SJSA1 (cell line): ENCODE data around the gene CELA3B. TPM values are rescaled to one million over a fixed set of nuclear protein-coding genes. Genes with fewer than 3 reads are reported as not detected.
A peak's percentile ranks its signal among the peaks of the same experiment; 100 is the strongest.
"Not testable (repeated sequence)": the region's sequence is repeated elsewhere in the genome, so short reads cannot be mapped to it uniquely, and the experiment has no call there.

Experiments
- DNase-seq, 2 experiments: peaks; one replicate each; pipeline ENCODE4 v3.0.0-alpha.2; 2015 to 2020; ENCODE audit warnings: low spot score in 2 of 2, low read depth in 1 of 2
- H3K27ac ChIP-seq: fragments of 250-450 bp; sonication (Bioruptor Pico); 2 replicates; pipeline ENCODE4 v1.5.1; 2020; ENCODE audit warnings: mild to moderate bottlenecking, moderate library complexity
- H3K27me3 ChIP-seq: fragments of 250-450 bp; sonication (Bioruptor Pico); replicated peaks from 2 replicates; pipeline ENCODE4 v1.5.1; 2020; ENCODE audit warnings: mild to moderate bottlenecking, moderate library complexity
- H3K36me3 ChIP-seq: fragments of 250-450 bp; sonication (Bioruptor Pico); 2 replicates; pipeline ENCODE4 v1.5.1; 2020; ENCODE audit warnings: mild to moderate bottlenecking
- H3K4me1 ChIP-seq: fragments of 250-450 bp; sonication (Bioruptor Pico); replicated peaks from 2 replicates; pipeline ENCODE4 v1.6.1; 2021; ENCODE audit warnings: mild to moderate bottlenecking
- H3K4me3 ChIP-seq: fragments of 250-450 bp; sonication (Bioruptor Pico); 2 replicates; pipeline ENCODE4 v1.5.1; 2020; ENCODE audit warnings: mild to moderate bottlenecking
- H3K9me3 ChIP-seq: fragments of 250-450 bp; sonication (Bioruptor Pico); replicated peaks from 2 replicates; pipeline ENCODE4 v1.5.1; 2020; ENCODE audit warnings: mild to moderate bottlenecking
- total RNA-seq: library from RNA; depleted of rRNA; stranded (reverse); fragments of >200 nt; shearing (Covaris generic); gene quantifications from 2 replicates; pipeline ENCODE4 v1.2.3, GENCODE V29; 2014; rRNA removed

CELA3B gene
- total RNA-seq, 1 experiment from 2014 or later, result not detected

DNA sequence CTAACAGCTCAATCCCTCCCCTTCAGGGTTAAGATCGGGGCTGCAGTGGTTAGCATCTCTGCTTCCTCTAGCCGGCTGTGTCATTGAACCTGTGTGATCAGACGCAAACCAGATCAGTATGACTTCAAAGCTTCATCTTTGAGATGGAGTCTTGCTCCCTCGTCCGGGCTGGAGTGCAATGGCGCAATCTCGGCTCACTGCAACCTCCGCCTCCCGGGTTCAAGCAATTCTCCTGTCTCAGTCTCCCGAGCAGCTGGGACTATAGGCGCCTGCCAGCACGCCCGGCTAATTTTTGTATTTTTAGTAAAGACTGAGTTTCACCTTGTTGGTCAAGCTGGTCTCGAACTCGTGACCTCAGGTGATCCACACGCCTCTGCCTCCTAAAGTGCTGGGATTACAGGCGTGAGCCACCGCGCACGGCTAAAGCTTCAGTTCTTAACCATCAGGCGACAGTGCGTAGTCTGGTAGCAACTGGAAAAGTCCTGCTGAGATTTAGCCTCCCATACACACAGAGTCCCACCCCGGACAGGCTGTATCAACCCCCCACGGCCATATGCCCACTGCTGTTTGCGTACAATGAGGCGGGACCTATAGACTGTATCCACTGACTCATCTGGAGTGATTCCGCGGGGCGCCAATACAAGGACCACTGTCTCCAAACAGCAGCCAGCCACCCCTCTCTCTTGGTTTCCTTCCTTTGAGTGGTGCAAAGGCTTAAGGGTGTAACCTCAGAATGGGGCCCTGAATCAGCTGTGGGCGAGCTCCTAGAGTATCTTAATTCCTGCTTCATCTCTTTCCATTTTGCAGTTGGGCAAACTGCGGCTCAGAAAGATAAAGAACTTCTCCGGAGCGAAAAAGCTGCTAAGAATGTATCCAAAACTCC is 47.9 kb downstream of the CELA3B start:
- no peaks in the 10 kb centered on the region for H3K9me3 ChIP-seq
- H3K4me1 ChIP-seq, result peaks cover 22% of the 10 kb centered on the region
- peak overlapping the region; percentile 100 for H3K27ac ChIP-seq
- H3K4me3 ChIP-seq, result peak overlapping the region; percentile 91
- peak; percentile 79 to 88 for DNase-seq
- H3K27me3 ChIP-seq, result no peaks in the 10 kb centered on the region
- peaks cover 7% of the 10 kb centered on the region for H3K36me3 ChIP-seq

GRCh38 chr1:22025368-22026155 is 48.7 kb downstream of the CELA3B start:
- H3K9me3 ChIP-seq, result no peaks in the 10 kb centered on the region
- peaks cover 20% of the 10 kb centered on the region for H3K4me1 ChIP-seq
- DNase-seq, result peak; percentile 93 to 95

DNA sequence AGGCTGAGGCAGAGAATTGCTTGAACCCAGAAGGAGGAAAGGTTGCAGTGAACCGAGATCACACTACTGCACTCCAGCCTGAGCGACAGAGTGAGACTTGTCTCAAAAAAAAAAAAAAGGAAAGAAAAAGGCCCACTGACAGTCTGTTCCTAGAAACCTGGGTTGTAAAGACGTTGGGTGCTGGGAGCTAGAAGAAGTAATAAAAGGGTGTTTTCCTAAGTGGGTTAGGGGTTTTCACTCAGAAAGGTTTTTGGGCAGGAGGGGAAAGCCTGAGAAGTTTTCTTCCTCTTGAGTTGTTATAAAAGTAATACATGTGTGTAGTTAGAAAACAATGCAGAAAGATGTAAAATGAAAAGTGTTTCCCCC is 50.1 kb downstream of the CELA3B start:
- DNase-seq, result no peak
- Histone ChIP-seq H3K27me3 (no peaks in the 10 kb centered on the region), H3K27ac (no peak overlapping the region), H3K9me3 (no peaks in the 10 kb centered on the region), H3K4me1 (peaks cover 20% of the 10 kb centered on the region), H3K4me3 (no peak overlapping the region), H3K36me3 (peaks cover 7% of the 10 kb centered on the region)

More at GRCh38 chr1:22025368-22026155, 48.7 kb downstream of the CELA3B start:
- Histone ChIP-seq H3K36me3 (peaks cover 7% of the 10 kb centered on the region), H3K27me3 (no peaks in the 10 kb centered on the region), H3K27ac (peak overlapping the region; percentile 100), H3K4me3 (peak overlapping the region; percentile 91)

GRCh38 chr1:22030057-22030456 is 53.2 kb downstream of the CELA3B start:
- H3K4me1 ChIP-seq, result peaks cover 7% of the 10 kb centered on the region
- no peak overlapping the region for H3K4me3 ChIP-seq
- H3K27ac ChIP-seq, result no peak overlapping the region
- H3K27me3 ChIP-seq, result no peaks in the 10 kb centered on the region
- H3K36me3 ChIP-seq, result peaks cover 7% of the 10 kb centered on the region
- H3K9me3 ChIP-seq, result no peaks in the 10 kb centered on the region
- no peak for DNase-seq

- Histone ChIP-seq H3K4me3 (no peak overlapping the region), H3K27ac (no peak overlapping the region), H3K27me3 (no peaks in the 10 kb centered on the region), H3K36me3 (peaks cover 6% of the 10 kb centered on the region), H3K4me1 (peaks cover 7% of the 10 kb centered on the region), H3K9me3 (no peaks in the 10 kb centered on the region)
- DNase-seq, result no peak
Observed at GRCh38 chr1:22030473-22030872, 53.7 kb downstream of the CELA3B start.

GRCh38 chr1:22031214-22031962 is 54.6 kb downstream of the CELA3B start:
- Histone ChIP-seq H3K4me1 (peaks cover 2% of the 10 kb centered on the region), H3K27ac (no peak overlapping the region), H3K4me3 (no peak overlapping the region), H3K9me3 (no peaks in the 10 kb centered on the region), H3K36me3 (0 out of 2 replicates have a peak, but pooled peaks cover 3% of the 10 kb centered on the region), H3K27me3 (no peaks in the 10 kb centered on the region)
- no peak for DNase-seq

DNA sequence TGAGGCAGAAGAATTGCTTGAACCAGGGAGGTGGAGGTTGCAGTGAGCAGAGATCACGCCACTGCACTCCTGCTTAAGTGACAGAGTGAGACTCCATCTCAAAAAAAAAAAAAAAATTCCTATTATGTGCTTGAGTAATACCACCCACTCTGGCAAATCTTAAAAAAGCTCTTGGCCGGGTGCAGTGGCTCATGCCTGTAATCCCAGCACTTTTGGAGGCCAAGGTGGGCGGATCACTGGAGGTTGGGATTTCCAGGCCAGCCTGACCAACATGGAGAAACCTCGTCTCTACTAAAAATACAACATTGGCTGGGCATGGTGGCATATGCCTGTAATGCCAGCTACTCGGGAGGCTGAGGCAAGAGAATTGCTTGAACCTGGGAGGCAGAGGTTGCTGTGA is 58.0 kb downstream of the CELA3B start:
- H3K4me3 ChIP-seq, H3K27me3 ChIP-seq, H3K4me1 ChIP-seq, H3K9me3 ChIP-seq, H3K36me3 ChIP-seq, H3K27ac ChIP-seq, DNase-seq: not testable (repeated sequence)

DNA sequence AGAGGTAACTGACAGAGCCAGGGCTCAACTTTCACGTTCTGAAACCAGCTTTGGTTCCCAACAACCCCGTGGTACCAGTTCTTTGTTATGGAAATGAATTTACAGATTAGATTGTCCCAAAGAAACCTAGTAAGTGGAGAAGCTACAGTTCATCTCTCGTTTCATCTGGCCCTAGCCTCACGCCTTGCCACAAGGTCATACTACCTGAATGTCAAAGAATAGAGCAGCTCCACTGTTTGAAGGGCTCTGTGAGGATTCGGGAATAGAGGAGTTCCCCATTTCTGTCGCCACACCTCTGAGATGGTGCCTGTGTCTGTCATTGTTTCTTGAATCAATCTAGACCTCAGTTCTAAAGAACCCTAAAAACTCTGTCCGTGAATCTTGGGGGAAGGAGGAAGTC is 60.7 kb downstream of the CELA3B start:
- no peak overlapping the region for H3K27ac ChIP-seq
- no peaks in the 10 kb centered on the region for H3K9me3 ChIP-seq
- peaks cover 6% of the 10 kb centered on the region; the same call in 1 of the 2 replicates for H3K4me1 ChIP-seq
- no peak for DNase-seq
- H3K27me3 ChIP-seq, result no peaks in the 10 kb centered on the region
- H3K36me3 ChIP-seq, result no peaks in the 10 kb centered on the region
- H3K4me3 ChIP-seq, result no peak overlapping the region

DNA sequence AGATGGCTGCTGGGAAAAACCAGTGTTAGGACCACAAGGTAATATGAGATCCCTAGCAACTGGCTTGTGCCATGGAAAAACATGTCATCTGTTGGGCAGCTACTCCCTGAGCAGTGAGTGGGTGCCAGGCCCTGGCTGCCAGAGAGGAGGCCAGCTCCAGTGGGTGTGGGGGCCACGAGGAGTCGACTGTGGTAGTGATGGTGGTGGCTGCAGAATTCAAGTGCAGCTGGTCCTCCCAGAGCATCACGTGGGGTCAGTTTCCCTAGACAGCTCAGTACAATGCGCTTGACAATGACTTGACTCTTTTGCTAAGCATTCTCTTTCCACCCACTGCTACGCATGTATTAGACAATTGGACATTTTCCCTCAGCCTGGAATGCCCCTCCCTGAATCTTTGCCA is 61.2 kb downstream of the CELA3B start:
- Histone ChIP-seq H3K9me3 (no peaks in the 10 kb centered on the region), H3K4me1 (peaks cover 6% of the 10 kb centered on the region; the same call in 1 of the 2 replicates), H3K4me3 (no peak overlapping the region), H3K27me3 (no peaks in the 10 kb centered on the region), H3K27ac (no peak overlapping the region), H3K36me3 (no peaks in the 10 kb centered on the region)
- no peak for DNase-seq

Other genes with a start within 250 kb of the CELA3B start
- gene USP48, start 193.9 kb upstream of the CELA3B start, total RNA-seq, result 26.7 and 34.3 TPM in 2 replicates
- not detected in 2 replicates for gene LDLRAD2, start 164.8 kb upstream of the CELA3B start, total RNA-seq
- 45.2 and 62.3 TPM in 2 replicates for gene HSPG2, start 39.7 kb upstream of the CELA3B start, total RNA-seq
- gene CELA3A, start 24.6 kb downstream of the CELA3B start, total RNA-seq, result not detected in 2 replicates
- 411 and 448 TPM in 2 replicates for gene CDC42, start 75.7 kb downstream of the CELA3B start, total RNA-seq
- not detected in 2 replicates for gene WNT4, start 166.1 kb downstream of the CELA3B start, total RNA-seq